ENCODE data around the gene SIT1.

- TF ChIP-seq ZNF560 (tag by site-specific recombination; IDR thresholded peaks at IDR 0.05; ENCODE audit: borderline replicate concordance) (no peak), ZNF350 (tag by site-specific recombination; IDR thresholded peaks at IDR 0.05) (no peak), ZNF776 (tag by site-specific recombination; IDR thresholded peaks at IDR 0.05; ENCODE audit: borderline replicate concordance) (no peak), ZNF398 (tag by site-specific recombination; IDR thresholded peaks at IDR 0.05) (no peak), CTCF (tag by site-specific recombination; IDR thresholded peaks at IDR 0.05) (no peak), TCF7L2 (IDR thresholded peaks at IDR 0.05; ENCODE audit: borderline replicate concordance, low read depth, low read length) (no peak), ZBTB26 (tag by site-specific recombination; optimal IDR thresholded peaks at IDR 0.05) (no peak), ZNF274 (IDR thresholded peaks at IDR 0.05; ENCODE audit: low read length) (no peak), ZNF274 (tag by site-specific recombination; IDR thresholded peaks at IDR 0.05; ENCODE audit: borderline replicate concordance) (no peak), ZNF670 (tag by site-specific recombination; IDR thresholded peaks at IDR 0.05; ENCODE audit: low read depth) (no peak)
- TF ChIP-seq, protein P1, sequence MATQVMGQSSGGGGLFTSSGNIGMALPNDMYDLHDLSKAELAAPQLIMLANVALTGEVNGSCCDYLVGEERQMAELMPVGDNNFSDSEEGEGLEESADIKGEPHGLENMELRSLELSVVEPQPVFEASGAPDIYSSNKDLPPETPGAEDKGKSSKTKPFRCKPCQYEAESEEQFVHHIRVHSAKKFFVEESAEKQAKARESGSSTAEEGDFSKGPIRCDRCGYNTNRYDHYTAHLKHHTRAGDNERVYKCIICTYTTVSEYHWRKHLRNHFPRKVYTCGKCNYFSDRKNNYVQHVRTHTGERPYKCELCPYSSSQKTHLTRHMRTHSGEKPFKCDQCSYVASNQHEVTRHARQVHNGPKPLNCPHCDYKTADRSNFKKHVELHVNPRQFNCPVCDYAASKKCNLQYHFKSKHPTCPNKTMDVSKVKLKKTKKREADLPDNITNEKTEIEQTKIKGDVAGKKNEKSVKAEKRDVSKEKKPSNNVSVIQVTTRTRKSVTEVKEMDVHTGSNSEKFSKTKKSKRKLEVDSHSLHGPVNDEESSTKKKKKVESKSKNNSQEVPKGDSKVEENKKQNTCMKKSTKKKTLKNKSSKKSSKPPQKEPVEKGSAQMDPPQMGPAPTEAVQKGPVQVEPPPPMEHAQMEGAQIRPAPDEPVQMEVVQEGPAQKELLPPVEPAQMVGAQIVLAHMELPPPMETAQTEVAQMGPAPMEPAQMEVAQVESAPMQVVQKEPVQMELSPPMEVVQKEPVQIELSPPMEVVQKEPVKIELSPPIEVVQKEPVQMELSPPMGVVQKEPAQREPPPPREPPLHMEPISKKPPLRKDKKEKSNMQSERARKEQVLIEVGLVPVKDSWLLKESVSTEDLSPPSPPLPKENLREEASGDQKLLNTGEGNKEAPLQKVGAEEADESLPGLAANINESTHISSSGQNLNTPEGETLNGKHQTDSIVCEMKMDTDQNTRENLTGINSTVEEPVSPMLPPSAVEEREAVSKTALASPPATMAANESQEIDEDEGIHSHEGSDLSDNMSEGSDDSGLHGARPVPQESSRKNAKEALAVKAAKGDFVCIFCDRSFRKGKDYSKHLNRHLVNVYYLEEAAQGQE (tag by site-specific recombination; IDR thresholded peaks at IDR 0.05): no peak
These were observed 18.8 kb upstream of the SIT1 start for GRCh38 chr9:35669331-35670145.
